ENCODE data around the gene NRXN2. TPM values are rescaled to one million over a fixed set of nuclear protein-coding genes. Genes with fewer than 3 reads are reported as not detected.

NRXN2 gene
- polyA plus RNA-seq, 4 donors, result 0.45 to 8.9 (median 2.7) TPM

- no peak for FAIRE-seq
- Histone ChIP-seq H3K27me3 (ENCODE audit: control insufficient read depth in 3 of 3, insufficient read depth in 3 of 3, low read length in 3 of 3) (peaks cover 3 to 57% (median 8%) of the 10 kb centered on the region in 3 donors), H3K4me1 (ENCODE audit: control insufficient read depth in 3 of 3, insufficient read depth in 2 of 3, low read depth in 1 of 3, low read length in 2 of 3) (peaks cover 0 to 13% (median 0%) of the 10 kb centered on the region in 3 donors), H3K27ac (ENCODE audit: low read depth in 1 of 3, low read length in 2 of 3) (no peak overlapping the region), H3K4me3 (ENCODE audit: low read depth in 1 of 3, low read length in 3 of 3) (no peak overlapping the region), H3K36me3 (ENCODE audit: control insufficient read depth in 3 of 3, insufficient read depth in 2 of 3, low read depth in 1 of 3, low read length in 3 of 3) (no peaks in the 10 kb centered on the region), H3K9me3 (ENCODE audit: control insufficient read depth in 2 of 2, insufficient read depth in 1 of 2, low read depth in 1 of 2, low read length in 1 of 2) (no peaks in the 10 kb centered on the region)
- DNase-seq, result no peak
- WGBS, 3 donors, result 10 to 23% (median 11%) methylated on average over 12 to 36 of the region's 36 CpGs
Observed at GRCh38 chr11:64722141-64723065, 594 bp downstream of the NRXN2 start.

- DNase-seq (no peak), FAIRE-seq (no peak)
- Histone ChIP-seq H3K27me3 (ENCODE audit: control insufficient read depth in 3 of 3, insufficient read depth in 3 of 3, low read length in 3 of 3) (peaks cover 3 to 65% (median 17%) of the 10 kb centered on the region in 3 donors), H3K9me3 (ENCODE audit: control insufficient read depth in 2 of 2, insufficient read depth in 1 of 2, low read depth in 1 of 2, low read length in 1 of 2) (no peaks in the 10 kb centered on the region), H3K4me3 (ENCODE audit: low read depth in 1 of 3, low read length in 3 of 3) (no peak overlapping the region), H3K4me1 (ENCODE audit: control insufficient read depth in 3 of 3, insufficient read depth in 2 of 3, low read depth in 1 of 3, low read length in 2 of 3) (peaks cover 0 to 13% (median 0%) of the 10 kb centered on the region in 3 donors), H3K27ac (ENCODE audit: low read depth in 1 of 3, low read length in 2 of 3) (no peak overlapping the region), H3K36me3 (ENCODE audit: control insufficient read depth in 3 of 3, insufficient read depth in 2 of 3, low read depth in 1 of 3, low read length in 3 of 3) (no peaks in the 10 kb centered on the region)
- WGBS, 3 donors, result 49 to 65% (median 58%) methylated on average over 3 of the region's 3 CpGs
Observed at GRCh38 chr11:64721359-64721699, 1.7 kb downstream of the NRXN2 start.

- Histone ChIP-seq H3K4me3 (ENCODE audit: low read depth in 1 of 3, low read length in 3 of 3) (no peak overlapping the region), H3K4me1 (ENCODE audit: control insufficient read depth in 3 of 3, insufficient read depth in 2 of 3, low read depth in 1 of 3, low read length in 2 of 3) (peaks cover 0 to 13% (median 0%) of the 10 kb centered on the region in 3 donors), H3K27ac (ENCODE audit: low read depth in 1 of 3, low read length in 2 of 3) (no peak overlapping the region), H3K27me3 (ENCODE audit: control insufficient read depth in 3 of 3, insufficient read depth in 3 of 3, low read length in 3 of 3) (peaks cover 3 to 67% (median 21%) of the 10 kb centered on the region in 3 donors), H3K36me3 (ENCODE audit: control insufficient read depth in 3 of 3, insufficient read depth in 2 of 3, low read depth in 1 of 3, low read length in 3 of 3) (no peaks in the 10 kb centered on the region), H3K9me3 (ENCODE audit: control insufficient read depth in 2 of 2, insufficient read depth in 1 of 2, low read depth in 1 of 2, low read length in 1 of 2) (no peaks in the 10 kb centered on the region)
- FAIRE-seq (no peak), DNase-seq (no peak)
- 44 to 73% (median 60%) methylated on average over 12 of the region's 12 CpGs for WGBS, 3 donors
Observed at GRCh38 chr11:64720640-64721358, 2.2 kb downstream of the NRXN2 start.

- no peak for DNase-seq
- WGBS, 3 donors, result 54 to 69% (median 58%) methylated on average over 9 of the region's 9 CpGs
- Histone ChIP-seq H3K9me3 (ENCODE audit: control insufficient read depth in 2 of 2, insufficient read depth in 1 of 2, low read depth in 1 of 2, low read length in 1 of 2) (no peaks in the 10 kb centered on the region), H3K4me3 (ENCODE audit: low read depth in 1 of 3, low read length in 3 of 3) (no peak overlapping the region), H3K27ac (ENCODE audit: low read depth in 1 of 3, low read length in 2 of 3) (no peak overlapping the region), H3K27me3 (ENCODE audit: control insufficient read depth in 3 of 3, insufficient read depth in 3 of 3, low read length in 3 of 3) (peaks cover 3 to 73% (median 27%) of the 10 kb centered on the region in 3 donors), H3K36me3 (ENCODE audit: control insufficient read depth in 3 of 3, insufficient read depth in 2 of 3, low read depth in 1 of 3, low read length in 3 of 3) (no peaks in the 10 kb centered on the region), H3K4me1 (ENCODE audit: control insufficient read depth in 3 of 3, insufficient read depth in 2 of 3, low read depth in 1 of 3, low read length in 2 of 3) (peaks cover 0 to 11% (median 0%) of the 10 kb centered on the region in 3 donors)
- no peak for FAIRE-seq
Observed at GRCh38 chr11:64720167-64720566, 2.8 kb downstream of the NRXN2 start.

- H3K36me3 ChIP-seq (ENCODE audit: control insufficient read depth in 3 of 3, insufficient read depth in 2 of 3, low read depth in 1 of 3, low read length in 3 of 3), result no peaks in the 10 kb centered on the region
- H3K27me3 ChIP-seq (ENCODE audit: control insufficient read depth in 3 of 3, insufficient read depth in 3 of 3, low read length in 3 of 3), result peaks cover 3 to 81% (median 29%) of the 10 kb centered on the region in 3 donors
- no peak overlapping the region for H3K27ac ChIP-seq (ENCODE audit: low read depth in 1 of 3, low read length in 2 of 3)
- H3K9me3 ChIP-seq (ENCODE audit: control insufficient read depth in 2 of 2, insufficient read depth in 1 of 2, low read depth in 1 of 2, low read length in 1 of 2), result no peaks in the 10 kb centered on the region
- H3K4me1 ChIP-seq (ENCODE audit: control insufficient read depth in 3 of 3, insufficient read depth in 2 of 3, low read depth in 1 of 3, low read length in 2 of 3), result peaks cover 0 to 7% (median 0%) of the 10 kb centered on the region in 3 donors
- H3K4me3 ChIP-seq (ENCODE audit: low read depth in 1 of 3, low read length in 3 of 3), result no peak overlapping the region
- FAIRE-seq (no peak), DNase-seq (no peak)
- WGBS, 3 donors, result 79 to 85% (median 79%) methylated on average over 10 of the region's 10 CpGs
Observed at GRCh38 chr11:64719406-64719805, 3.6 kb downstream of the NRXN2 start.

- Histone ChIP-seq H3K9me3 (ENCODE audit: control insufficient read depth in 2 of 2, insufficient read depth in 1 of 2, low read depth in 1 of 2, low read length in 1 of 2) (no peaks in the 10 kb centered on the region), H3K27me3 (ENCODE audit: control insufficient read depth in 3 of 3, insufficient read depth in 3 of 3, low read length in 3 of 3) (peaks cover 5 to 88% (median 35%) of the 10 kb centered on the region in 3 donors), H3K4me1 (ENCODE audit: control insufficient read depth in 3 of 3, insufficient read depth in 2 of 3, low read depth in 1 of 3, low read length in 2 of 3) (peaks cover 0 to 5% (median 0%) of the 10 kb centered on the region in 3 donors), H3K4me3 (ENCODE audit: low read depth in 1 of 3, low read length in 3 of 3) (no peak overlapping the region), H3K36me3 (ENCODE audit: control insufficient read depth in 3 of 3, insufficient read depth in 2 of 3, low read depth in 1 of 3, low read length in 3 of 3) (no peaks in the 10 kb centered on the region), H3K27ac (ENCODE audit: low read depth in 1 of 3, low read length in 2 of 3) (no peak overlapping the region)
- DNase-seq (no peak), FAIRE-seq (no peak)
- 57 to 67% (median 60%) methylated on average over 4 of the region's 4 CpGs for WGBS, 3 donors
Observed at GRCh38 chr11:64718780-64719124, 4.2 kb downstream of the NRXN2 start.

GRCh38 chr11:64718084-64718779 lies 4.8 kb downstream of the NRXN2 start:
- 68 to 80% (median 69%) methylated on average over 15 of the region's 15 CpGs for WGBS, 3 donors
- FAIRE-seq (no peak), DNase-seq (no peak)
- Histone ChIP-seq H3K27ac (ENCODE audit: low read depth in 1 of 3, low read length in 2 of 3) (no peak overlapping the region), H3K4me1 (ENCODE audit: control insufficient read depth in 3 of 3, insufficient read depth in 2 of 3, low read depth in 1 of 3, low read length in 2 of 3) (no peaks in the 10 kb centered on the region), H3K4me3 (ENCODE audit: low read depth in 1 of 3, low read length in 3 of 3) (no peak overlapping the region), H3K36me3 (ENCODE audit: control insufficient read depth in 3 of 3, insufficient read depth in 2 of 3, low read depth in 1 of 3, low read length in 3 of 3) (no peaks in the 10 kb centered on the region), H3K27me3 (ENCODE audit: control insufficient read depth in 3 of 3, insufficient read depth in 3 of 3, low read length in 3 of 3) (peaks cover 10 to 88% (median 36%) of the 10 kb centered on the region in 3 donors), H3K9me3 (ENCODE audit: control insufficient read depth in 2 of 2, insufficient read depth in 1 of 2, low read depth in 1 of 2, low read length in 1 of 2) (no peaks in the 10 kb centered on the region)

GRCh38 chr11:64717268-64717578 lies 5.8 kb downstream of the NRXN2 start:
- peaks cover 16 to 87% (median 44%) of the 10 kb centered on the region in 3 donors for H3K27me3 ChIP-seq (ENCODE audit: control insufficient read depth in 3 of 3, insufficient read depth in 3 of 3, low read length in 3 of 3)
- no peak for FAIRE-seq

More at GRCh38 chr11:64717268-64717578, 5.8 kb downstream of the NRXN2 start:
- Histone ChIP-seq H3K9me3 (ENCODE audit: control insufficient read depth in 2 of 2, insufficient read depth in 1 of 2, low read depth in 1 of 2, low read length in 1 of 2) (no peaks in the 10 kb centered on the region), H3K4me1 (ENCODE audit: control insufficient read depth in 3 of 3, insufficient read depth in 2 of 3, low read depth in 1 of 3, low read length in 2 of 3) (peaks cover 0 to 2% (median 0%) of the 10 kb centered on the region in 3 donors), H3K4me3 (ENCODE audit: low read depth in 1 of 3, low read length in 3 of 3) (no peak overlapping the region), H3K36me3 (ENCODE audit: control insufficient read depth in 3 of 3, insufficient read depth in 2 of 3, low read depth in 1 of 3, low read length in 3 of 3) (no peaks in the 10 kb centered on the region), H3K27ac (ENCODE audit: low read depth in 1 of 3, low read length in 2 of 3) (no peak overlapping the region)
- 43 to 59% (median 57%) methylated on average over 4 of the region's 4 CpGs for WGBS, 3 donors
- DNase-seq, result no peak
